Naive thymus-derived CD4-positive, alpha-beta T cell (primary cell): ENCODE data around the gene ITGB8. TPM values are rescaled to one million over a fixed set of nuclear protein-coding genes. Genes with fewer than 3 reads are reported as not detected.

ENCODE experiments used
- ATAC-seq: fragments of 150-1000 bp; cut with Tn5 transposase; 2 replicates; pipeline ENCODE4 v1.10.0; 2021; ENCODE audit warnings: mild to moderate bottlenecking, moderate library complexity
- CTCF ChIA-PET: fragments of 350-600 bp; sonication (Branson Sonifier 250); formaldehyde crosslinking; loops from one replicate; lab custom pipeline; 2021; ENCODE audit warnings: antibody characterized with exemption; lab: Charles Lee
- POLR2A ChIA-PET: fragments of 350-600 bp; sonication (Branson Sonifier 250); formaldehyde crosslinking; loops from one replicate; lab custom pipeline; 2021; ENCODE audit warnings: antibody characterized with exemption, inconsistent platforms; lab: Charles Lee
- DNase-seq, 9 donors: peaks; one replicate each; pipeline versions ENCODE4 v3.0.0 to v3.0.0-alpha.2; 2020 to 2022; ENCODE audit warnings: mixed read lengths in 1 of 9
- H3K27ac ChIP-seq: one replicate; pipeline ENCODE4 v1.7.0; 2013; ENCODE audit warnings: mild to moderate bottlenecking, low read depth, low read length, moderate library complexity
- H3K27me3 ChIP-seq, 2 donors: one replicate each; pipeline ENCODE4 v1.7.0; 2013; ENCODE audit warnings: low read length in 2 of 2, mild to moderate bottlenecking in 2 of 2, moderate library complexity in 2 of 2; ENCODE audit not compliant: control insufficient read depth in 2 of 2, insufficient read depth in 2 of 2
- H3K36me3 ChIP-seq, 3 experiments: 1 replicate in 2 of 3; 2 replicates in 1 of 3; pipeline ENCODE4 v1.7.0; 2013; ENCODE audit warnings: low read length in 3 of 3, mild to moderate bottlenecking in 3 of 3, moderate library complexity in 1 of 3; ENCODE audit not compliant: insufficient read depth in 3 of 3, control insufficient read depth in 2 of 3
- H3K4me1 ChIP-seq, 2 donors: one replicate each; pipeline ENCODE4 v1.7.0; 2013; ENCODE audit warnings: low read length in 2 of 2, mild to moderate bottlenecking in 2 of 2, moderate library complexity in 1 of 2; ENCODE audit not compliant: control insufficient read depth in 2 of 2, insufficient read depth in 2 of 2
- H3K4me3 ChIP-seq: 2 replicates; pipeline ENCODE4 v1.7.0; 2013; ENCODE audit warnings: mild to moderate bottlenecking, low read length
- H3K9me3 ChIP-seq, 3 experiments: 1 replicate in 2 of 3; 2 replicates in 1 of 3; pipeline ENCODE4 v1.7.0; 2013; ENCODE audit warnings: low read length in 3 of 3; ENCODE audit not compliant: control insufficient read depth in 2 of 3
- H3K27ac Mint-ChIP-seq, 9 donors: one replicate each; pipeline ENCODE4 v1.8.0; 2020 to 2022; ENCODE audit warnings: mixed read lengths in 9 of 9, mild to moderate bottlenecking in 8 of 9, moderate library complexity in 5 of 9, inconsistent platforms in 2 of 9
- H3K27me3 Mint-ChIP-seq, 5 donors: one replicate each; pipeline ENCODE4 v1.8.0; 2021 to 2022; ENCODE audit warnings: mixed read lengths in 5 of 5, mild to moderate bottlenecking in 1 of 5
- H3K36me3 Mint-ChIP-seq, 5 donors: one replicate each; pipeline ENCODE4 v1.8.0; 2020 to 2022; ENCODE audit warnings: mixed read lengths in 5 of 5, mild to moderate bottlenecking in 3 of 5, inconsistent platforms in 1 of 5
- H3K4me1 Mint-ChIP-seq, 7 donors: one replicate each; pipeline ENCODE4 v1.8.0; 2020 to 2022; ENCODE audit warnings: mixed read lengths in 7 of 7, mild to moderate bottlenecking in 3 of 7, inconsistent platforms in 1 of 7
- H3K4me3 Mint-ChIP-seq, 10 donors: one replicate each; pipeline ENCODE4 v1.8.0; 2020 to 2022; ENCODE audit warnings: mild to moderate bottlenecking in 10 of 10, mixed read lengths in 10 of 10, moderate library complexity in 6 of 10, inconsistent platforms in 2 of 10
- H3K9me3 Mint-ChIP-seq, 11 donors: one replicate each; pipeline ENCODE4 v1.8.0; 2020 to 2022; ENCODE audit warnings: mixed read lengths in 11 of 11, mild to moderate bottlenecking in 4 of 11, inconsistent platforms in 1 of 11, moderate library complexity in 1 of 11
- intact Hi-C, 2 donors: fragments of 100-400 bp; cut with micrococcal nuclease; formaldehyde crosslinking; loops; one replicate each; pipeline ENCODE4 v1.15.1; 2023
- polyA plus RNA-seq, 2 donors: library from polyadenylated mRNA; unstranded; fragments of 300-500 nt; fragmentation: Illumina TruSeq; gene quantifications; one replicate each; pipeline ENCODE4 v1.2.3, GENCODE V29; 2021
- total RNA-seq, 6 experiments: library from RNA in 5 of 6; stranded (reverse) in 5 of 6; gene quantifications; 1 replicate in 5 of 6; 2 replicates in 1 of 6; pipeline ENCODE4 v1.2.3 and lab custom pipeline; 2021 to 2026

Gene ITGB8
- total and polyA plus RNA-seq, 7 experiments from 2014 or later, result 0.08 to 2.9 (median 0.85) TPM; not detected in 4

GRCh38 chr7:20362574-20363253 lies 32.0 kb downstream of the ITGB8 start:
- Mint-ChIP-seq H3K27me3 (peaks cover 0 to 4% (median 0%) of the 10 kb centered on the region in 5 donors), H3K4me1 (no peaks in the 10 kb centered on the region), H3K4me3 (no peak overlapping the region), H3K36me3 (no peaks in the 10 kb centered on the region), H3K27ac (no peak overlapping the region), H3K9me3 (peaks cover 0 to 4% (median 0%) of the 10 kb centered on the region in 11 donors)
- intact Hi-C loops, result no loop called here
- Histone ChIP-seq H3K27ac (no peak overlapping the region), H3K4me3 (no peak overlapping the region), H3K4me1 (no peaks in the 10 kb centered on the region), H3K36me3 (no peaks in the 10 kb centered on the region), H3K27me3 (no peaks in the 10 kb centered on the region), H3K9me3 (no peaks in the 10 kb centered on the region)
- DNase-seq (no peak), ATAC-seq (no peak)
- ChIA-PET POLR2A (no interaction called here), CTCF (no interaction called here)

- intact Hi-C loops, result no loop called here
- Mint-ChIP-seq H3K27ac (no peak overlapping the region), H3K4me1 (no peaks in the 10 kb centered on the region), H3K27me3 (peaks cover 0 to 4% (median 0%) of the 10 kb centered on the region in 5 donors), H3K36me3 (no peaks in the 10 kb centered on the region), H3K4me3 (no peak overlapping the region), H3K9me3 (peaks cover 0 to 5% (median 0%) of the 10 kb centered on the region in 11 donors)
- Histone ChIP-seq H3K4me3 (no peak overlapping the region), H3K4me1 (no peaks in the 10 kb centered on the region), H3K9me3 (no peaks in the 10 kb centered on the region), H3K36me3 (no peaks in the 10 kb centered on the region), H3K27me3 (no peaks in the 10 kb centered on the region), H3K27ac (no peak overlapping the region)
- ChIA-PET CTCF (no interaction called here), POLR2A (no interaction called here)
- DNase-seq (no peak), ATAC-seq (no peak)
These were observed 34.0 kb downstream of the ITGB8 start for GRCh38 chr7:20364571-20365196.

- H3K27ac ChIP-seq, result no peak overlapping the region
- H3K36me3 Mint-ChIP-seq, result no peaks in the 10 kb centered on the region
- ATAC-seq (no peak), DNase-seq (no peak)
- H3K4me1 Mint-ChIP-seq, result no peaks in the 10 kb centered on the region
- ChIA-PET CTCF (no interaction called here), POLR2A (no interaction called here)
- intact Hi-C loops, result no loop called here
- H3K27me3 Mint-ChIP-seq, result peaks cover 0 to 4% (median 0%) of the 10 kb centered on the region in 5 donors
- no peak overlapping the region for H3K27ac Mint-ChIP-seq
- H3K36me3 ChIP-seq, result no peaks in the 10 kb centered on the region
- no peaks in the 10 kb centered on the region for H3K27me3 ChIP-seq
- H3K9me3 ChIP-seq, result no peaks in the 10 kb centered on the region
- peaks cover 0 to 5% (median 0%) of the 10 kb centered on the region in 11 donors for H3K9me3 Mint-ChIP-seq
- H3K4me1 ChIP-seq, result no peaks in the 10 kb centered on the region
- no peak overlapping the region for H3K4me3 Mint-ChIP-seq
- H3K4me3 ChIP-seq, result no peak overlapping the region
These were observed 34.8 kb downstream of the ITGB8 start for GRCh38 chr7:20365486-20365885.

- Mint-ChIP-seq H3K9me3 (peaks cover 0 to 5% (median 0%) of the 10 kb centered on the region in 11 donors), H3K27ac (no peak overlapping the region), H3K4me1 (no peaks in the 10 kb centered on the region), H3K27me3 (no peaks in the 10 kb centered on the region), H3K36me3 (no peaks in the 10 kb centered on the region), H3K4me3 (no peak overlapping the region)
- intact Hi-C loops, result no loop called here
- Histone ChIP-seq H3K4me1 (no peaks in the 10 kb centered on the region), H3K9me3 (no peaks in the 10 kb centered on the region), H3K27ac (no peak overlapping the region), H3K4me3 (no peak overlapping the region), H3K36me3 (no peaks in the 10 kb centered on the region), H3K27me3 (no peaks in the 10 kb centered on the region)
- CTCF ChIA-PET, result no interaction called here
- DNase-seq (no peak), ATAC-seq (no peak)
- POLR2A ChIA-PET, result no interaction called here
These were observed 43.7 kb downstream of the ITGB8 start for GRCh38 chr7:20374399-20374798.

GRCh38 chr7:20376796-20377195 lies 46.1 kb downstream of the ITGB8 start:
- DNase-seq (no peak), ATAC-seq (no peak)
- no peaks in the 10 kb centered on the region for H3K9me3 ChIP-seq
- Mint-ChIP-seq H3K27me3 (no peaks in the 10 kb centered on the region), H3K9me3 (peaks cover 0 to 5% (median 0%) of the 10 kb centered on the region in 11 donors), H3K4me3 (no peak overlapping the region), H3K27ac (no peak overlapping the region), H3K36me3 (no peaks in the 10 kb centered on the region), H3K4me1 (no peaks in the 10 kb centered on the region)
- intact Hi-C loops, result no loop called here
- POLR2A ChIA-PET, result no interaction called here
- H3K36me3 ChIP-seq, result no peaks in the 10 kb centered on the region
- no peaks in the 10 kb centered on the region for H3K4me1 ChIP-seq
- CTCF ChIA-PET, result no interaction called here
- no peak overlapping the region for H3K27ac ChIP-seq
- no peak overlapping the region for H3K4me3 ChIP-seq
- no peaks in the 10 kb centered on the region for H3K27me3 ChIP-seq

GRCh38 chr7:20381406-20382034 lies 50.8 kb downstream of the ITGB8 start:
- Mint-ChIP-seq H3K9me3 (no peaks in the 10 kb centered on the region), H3K4me1 (no peaks in the 10 kb centered on the region), H3K36me3 (no peaks in the 10 kb centered on the region), H3K4me3 (no peak overlapping the region), H3K27me3 (no peaks in the 10 kb centered on the region), H3K27ac (no peak overlapping the region)
- DNase-seq (no peak), ATAC-seq (no peak)
- Histone ChIP-seq H3K9me3 (no peaks in the 10 kb centered on the region), H3K4me3 (no peak overlapping the region), H3K27ac (no peak overlapping the region), H3K36me3 (no peaks in the 10 kb centered on the region), H3K27me3 (no peaks in the 10 kb centered on the region), H3K4me1 (no peaks in the 10 kb centered on the region)
- intact Hi-C loops, result no loop called here
- ChIA-PET CTCF (no interaction called here), POLR2A (no interaction called here)
